ENCODE results near the gene RHBDF2.

The RHBDF2 gene

GRCh38 chr17:76478730-76479514 is 22.3 kb downstream of the RHBDF2 start:
- no peak for DNase-seq

- DNase-seq, result no peak
Measured at GRCh38 chr17:76478097-76478496, 23.1 kb downstream of the RHBDF2 start.

DNA sequence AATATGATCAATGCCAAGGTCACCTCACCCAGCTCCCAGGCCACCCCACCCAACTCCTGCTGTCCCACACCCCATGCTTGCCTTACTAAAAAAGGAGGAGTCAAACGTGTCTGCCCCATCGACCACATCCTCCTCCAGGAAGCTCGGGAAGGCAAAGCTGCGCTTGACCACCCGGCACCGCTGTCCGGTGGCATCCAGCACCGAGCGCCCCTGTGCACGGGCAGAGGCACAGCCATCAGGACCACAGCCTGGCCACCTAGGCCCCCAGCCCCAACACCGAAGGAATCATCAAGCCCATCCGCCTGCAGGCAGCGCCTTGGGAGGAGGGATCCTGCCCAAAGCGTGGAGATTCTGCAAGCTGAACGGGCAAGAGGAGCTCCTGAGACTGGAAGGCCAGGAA is 23.6 kb downstream of the RHBDF2 start:
- no peak for DNase-seq

- no peak for DNase-seq
Measured at GRCh38 chr17:76476736-76477135, 24.5 kb downstream of the RHBDF2 start.

- DNase-seq, result no peak
Measured at GRCh38 chr17:76475302-76475701, 25.9 kb downstream of the RHBDF2 start.

- DNase-seq, result no peak
Measured at GRCh38 chr17:76474894-76475293, 26.3 kb downstream of the RHBDF2 start.

GRCh38 chr17:76474238-76474637 is 27.0 kb downstream of the RHBDF2 start:
- no peak for DNase-seq

DNA sequence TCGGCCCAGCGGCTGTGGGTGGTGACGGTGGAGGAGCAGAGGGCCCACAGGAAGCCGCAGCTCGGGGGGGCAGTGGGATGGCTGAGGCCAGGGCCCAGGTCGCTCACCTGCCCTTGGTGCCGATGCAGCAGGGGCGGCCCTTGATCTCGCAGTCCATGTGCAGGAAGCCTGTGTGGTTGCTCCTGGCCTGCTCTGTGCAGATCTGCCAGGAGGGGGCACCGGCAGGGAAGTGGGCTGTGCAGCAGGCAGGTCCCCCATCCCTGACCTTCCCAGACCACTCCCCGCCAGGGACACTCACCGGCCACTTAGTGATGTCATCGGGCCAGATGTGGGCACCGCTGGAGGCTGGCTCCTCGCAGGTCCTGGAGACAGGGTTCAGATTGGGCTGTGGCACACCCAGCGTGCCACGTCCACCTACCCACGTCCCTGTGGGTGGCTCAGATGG is 27.7 kb downstream of the RHBDF2 start:
- DNase-seq, result no peak

GRCh38 chr17:76472726-76473125 is 28.5 kb downstream of the RHBDF2 start:
- no peak for DNase-seq

DNA sequence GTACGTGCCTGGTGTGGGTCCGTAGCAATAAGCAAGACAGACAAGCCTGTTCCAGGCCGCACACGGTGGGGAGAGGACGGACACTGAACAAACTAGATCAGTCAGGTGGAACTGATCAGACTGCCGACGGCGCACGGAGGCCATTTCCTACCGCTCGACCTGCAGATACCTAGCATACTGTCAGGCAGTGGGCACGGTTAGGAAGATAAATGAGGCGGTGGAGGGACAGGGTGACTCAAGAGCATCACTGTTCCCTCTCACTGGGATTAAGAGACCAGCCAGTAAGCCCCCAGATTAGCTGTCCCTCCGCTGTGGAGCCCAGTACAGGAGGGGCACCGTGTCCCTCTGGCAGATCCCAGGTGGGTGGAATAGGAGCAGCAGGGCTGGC is 29.0 kb downstream of the RHBDF2 start:
- DNase-seq, result no peak

DNA sequence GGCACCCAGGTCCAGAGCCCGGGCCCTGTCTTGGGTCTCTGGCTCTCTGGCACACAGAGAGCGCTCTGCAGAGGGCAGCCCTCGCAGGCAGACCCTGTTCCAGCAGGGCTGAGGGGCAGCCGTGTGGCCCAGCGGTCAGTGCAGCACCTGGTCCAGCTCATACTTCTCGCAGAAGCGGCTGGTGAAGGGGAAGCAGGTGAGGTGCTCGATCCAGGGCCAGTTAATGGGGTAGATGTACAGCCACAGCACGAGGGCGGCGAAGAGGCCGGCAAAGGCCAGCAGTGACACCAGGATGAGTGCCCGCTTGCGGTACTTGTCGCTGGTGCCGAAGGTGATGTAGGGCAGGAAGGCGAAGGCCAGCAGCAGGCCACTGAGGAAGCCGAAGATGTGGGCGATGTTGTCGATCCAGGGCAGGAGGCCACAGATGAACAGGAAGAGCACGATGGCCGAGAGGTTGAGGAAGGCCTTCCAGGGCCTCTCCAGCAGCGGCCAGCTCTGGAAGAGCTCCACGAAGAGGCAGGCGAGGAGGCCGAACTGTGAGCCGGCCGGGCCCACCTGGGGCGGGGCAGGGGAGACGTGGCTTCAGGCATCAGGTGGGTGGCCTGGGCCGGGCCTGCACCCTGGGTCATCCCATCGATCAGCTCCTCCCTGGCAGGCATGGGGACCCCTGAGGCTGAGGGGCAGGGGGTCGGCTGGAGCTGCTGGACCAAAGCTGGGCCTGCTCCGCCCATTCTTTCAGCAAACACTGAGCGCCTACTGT is 29.5 kb downstream of the RHBDF2 start:
- no peak for DNase-seq

GRCh38 chr17:76469991-76470739 is 31.1 kb downstream of the RHBDF2 start:
- DNase-seq, result no peak

- no peak for DNase-seq
Measured at GRCh38 chr17:76469076-76469990, 31.9 kb downstream of the RHBDF2 start.

DNA sequence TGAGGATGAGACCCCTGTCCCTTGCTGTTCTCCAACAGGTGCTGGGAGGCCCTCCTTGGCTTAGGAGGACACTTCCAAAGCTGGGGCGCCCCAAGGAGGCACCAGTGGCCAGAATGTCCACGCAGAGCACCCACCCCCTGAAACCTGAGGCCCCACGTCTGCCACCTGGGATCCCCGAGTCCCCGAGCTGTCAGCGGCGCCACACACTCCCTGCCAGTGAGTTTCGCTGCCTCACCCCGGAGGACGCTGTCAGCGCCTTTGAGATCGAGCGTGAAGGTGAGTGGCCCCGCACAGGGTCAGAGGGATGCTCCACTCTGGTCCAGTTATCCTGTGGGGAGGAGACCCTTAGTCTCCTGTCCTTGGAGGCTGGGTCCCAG is 32.6 kb downstream of the RHBDF2 start:
- no peak for DNase-seq

- no peak for DNase-seq
Measured at GRCh38 chr17:76467809-76468633, 33.2 kb downstream of the RHBDF2 start.

GRCh38 chr17:76467366-76467765 is 33.9 kb downstream of the RHBDF2 start, which contains the start of gene AANAT:
Gene AANAT, plus strand, starts transcription at chr17:76467603. Its CDS starts 1,144 bp downstream, at chr17:76468747.
- DNase-seq, result no peak

DNA sequence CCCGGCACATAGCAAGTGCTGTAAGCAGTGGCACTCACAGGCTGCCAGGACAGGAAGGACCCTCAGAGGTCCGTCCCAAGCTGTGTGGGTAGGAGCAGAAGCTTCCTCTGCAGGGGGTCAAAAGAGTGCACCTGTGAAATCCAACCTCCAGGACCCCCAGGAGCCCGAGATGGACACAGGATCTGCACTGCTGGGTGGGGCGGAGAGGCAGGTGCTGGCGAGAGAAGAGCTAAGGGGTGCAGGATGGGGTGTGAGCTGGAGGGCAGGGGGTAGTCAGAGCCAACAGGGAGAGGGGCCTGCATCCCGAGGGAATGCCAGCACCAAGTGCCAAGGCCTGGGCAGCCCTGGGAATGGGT is 34.5 kb downstream of the RHBDF2 start:
- no peak for DNase-seq

DNA sequence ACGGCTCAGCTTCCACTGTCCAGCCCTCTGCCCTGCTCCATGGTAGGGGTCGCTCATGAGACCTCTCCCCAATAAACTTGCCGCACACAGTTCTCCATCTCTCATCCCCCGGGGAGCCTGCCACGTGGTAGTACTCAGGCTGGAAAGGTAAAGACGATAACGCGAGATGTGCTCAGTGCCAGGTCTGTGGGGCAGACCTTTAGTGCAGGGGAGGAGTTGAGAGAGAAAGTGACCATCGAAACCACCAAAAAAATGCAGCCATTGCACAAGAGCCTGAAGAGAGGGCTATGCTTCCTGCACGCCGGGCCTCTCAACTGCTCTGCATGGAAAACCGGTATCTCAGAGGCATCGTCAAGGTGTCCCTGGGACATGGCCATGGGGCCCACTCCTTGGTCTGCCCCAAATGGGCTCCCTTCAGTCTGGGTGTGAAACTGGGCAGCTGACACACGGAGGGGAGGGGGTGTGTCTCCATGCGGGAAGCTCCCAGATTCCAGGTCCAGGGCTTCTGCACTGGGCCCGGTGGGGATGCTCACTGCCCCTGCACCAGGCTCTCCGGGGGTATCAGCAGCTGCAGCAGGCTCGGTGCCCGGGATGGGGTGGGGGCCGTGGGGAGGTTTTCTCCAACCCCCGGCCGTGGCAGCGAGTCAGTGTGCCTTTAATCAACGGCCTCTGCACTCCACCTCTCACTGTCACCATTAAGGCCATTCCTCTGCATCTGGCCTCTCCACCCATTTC is 38.5 kb downstream of the RHBDF2 start:
- DNase-seq, result no peak

DNA sequence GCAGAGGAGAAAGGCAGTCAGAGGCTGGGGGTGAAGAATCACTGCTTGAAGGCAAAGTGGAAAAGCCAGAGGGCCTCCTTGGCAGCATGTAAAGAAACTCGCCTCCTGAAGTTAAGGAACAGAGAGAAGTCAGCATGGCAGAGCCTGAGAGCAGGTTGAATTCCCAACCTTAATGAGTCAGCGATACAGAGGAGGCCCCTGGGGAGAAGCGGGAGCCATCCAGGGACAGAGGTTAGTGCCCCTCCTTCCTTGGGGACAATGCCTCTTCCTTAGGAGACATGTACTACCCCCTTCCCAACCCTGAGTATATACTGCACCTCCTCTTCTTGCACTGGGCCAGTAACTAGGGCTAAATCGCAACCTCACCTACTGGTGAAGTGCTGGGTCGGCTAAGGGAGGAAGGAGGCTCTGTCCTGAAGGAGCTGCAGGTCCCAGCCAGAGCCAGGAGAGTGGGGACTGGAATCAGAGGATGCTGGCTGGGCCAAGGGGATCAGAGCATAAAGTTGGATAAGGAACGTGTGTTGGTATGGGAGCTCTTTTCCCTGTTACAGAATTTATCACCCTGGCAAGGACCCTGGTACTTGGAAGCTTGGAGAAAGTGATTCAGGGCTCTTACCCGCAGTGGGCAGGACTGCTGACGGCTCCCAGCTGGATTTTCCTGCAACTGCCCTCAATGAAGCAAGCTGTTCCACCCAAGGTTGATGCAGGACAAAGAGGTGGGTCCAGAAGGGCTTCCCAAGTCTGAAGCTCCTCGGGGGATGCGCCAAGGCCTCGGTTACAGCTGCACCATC is 39.3 kb downstream of the RHBDF2 start:
- no peak for DNase-seq

- no peak for DNase-seq
Measured at GRCh38 chr17:76459674-76460073, 41.5 kb downstream of the RHBDF2 start.

Measured in inflammatory macrophage (primary cell).